HG02840 (cell line): ENCODE data around the gene VPS26C.
A peak's percentile ranks its signal among the peaks of the same experiment; 100 is the strongest.

ENCODE experiments used
- ATAC-seq: cut with Tn5 transposase; IDR thresholded peaks from one replicate; pipeline ENCODE4 v1.9.1; 2021; ENCODE audit warnings: mild to moderate bottlenecking, moderate library complexity, moderate number of reproducible peaks; ENCODE audit not compliant: unreplicated experiment, low FRiP score

Gene VPS26C

DNA sequence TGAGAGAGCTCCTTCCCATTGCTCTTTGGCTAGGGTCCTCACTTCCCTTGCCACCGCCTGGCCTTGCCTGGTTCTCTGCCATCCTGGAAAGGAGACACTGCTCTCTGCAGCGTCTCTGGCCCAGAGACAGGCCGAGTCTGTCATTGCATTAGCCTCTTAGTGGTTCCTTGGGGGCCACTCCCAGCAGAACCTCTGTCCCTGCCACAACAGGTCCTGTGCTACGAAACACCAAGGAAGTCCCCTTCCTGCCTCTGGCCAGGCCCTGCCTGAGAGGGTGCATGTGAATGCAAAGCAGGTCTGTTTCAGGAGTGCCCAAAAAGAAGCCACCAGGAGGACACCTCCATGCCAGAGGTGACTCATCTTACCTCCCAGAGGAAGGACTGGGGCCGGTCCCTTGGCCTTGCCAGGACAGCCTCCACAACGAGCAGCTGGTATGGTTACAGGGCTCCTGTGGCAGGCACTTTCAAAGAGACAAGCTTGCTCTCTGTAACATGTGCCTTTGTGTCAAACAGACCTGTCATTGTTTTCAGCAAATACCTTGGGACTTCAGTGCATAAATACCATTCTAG is 59.6 kb downstream of the VPS26C start:
- peak; percentile 53 for ATAC-seq

- no peak for ATAC-seq
These were observed 60.6 kb downstream of the VPS26C start for GRCh38 chr21:37206496-37206895.

- no peak for ATAC-seq
These were observed 62.6 kb downstream of the VPS26C start for GRCh38 chr21:37204580-37204979.

GRCh38 chr21:37202221-37203110 is 64.7 kb downstream of the VPS26C start:
- no peak for ATAC-seq

DNA sequence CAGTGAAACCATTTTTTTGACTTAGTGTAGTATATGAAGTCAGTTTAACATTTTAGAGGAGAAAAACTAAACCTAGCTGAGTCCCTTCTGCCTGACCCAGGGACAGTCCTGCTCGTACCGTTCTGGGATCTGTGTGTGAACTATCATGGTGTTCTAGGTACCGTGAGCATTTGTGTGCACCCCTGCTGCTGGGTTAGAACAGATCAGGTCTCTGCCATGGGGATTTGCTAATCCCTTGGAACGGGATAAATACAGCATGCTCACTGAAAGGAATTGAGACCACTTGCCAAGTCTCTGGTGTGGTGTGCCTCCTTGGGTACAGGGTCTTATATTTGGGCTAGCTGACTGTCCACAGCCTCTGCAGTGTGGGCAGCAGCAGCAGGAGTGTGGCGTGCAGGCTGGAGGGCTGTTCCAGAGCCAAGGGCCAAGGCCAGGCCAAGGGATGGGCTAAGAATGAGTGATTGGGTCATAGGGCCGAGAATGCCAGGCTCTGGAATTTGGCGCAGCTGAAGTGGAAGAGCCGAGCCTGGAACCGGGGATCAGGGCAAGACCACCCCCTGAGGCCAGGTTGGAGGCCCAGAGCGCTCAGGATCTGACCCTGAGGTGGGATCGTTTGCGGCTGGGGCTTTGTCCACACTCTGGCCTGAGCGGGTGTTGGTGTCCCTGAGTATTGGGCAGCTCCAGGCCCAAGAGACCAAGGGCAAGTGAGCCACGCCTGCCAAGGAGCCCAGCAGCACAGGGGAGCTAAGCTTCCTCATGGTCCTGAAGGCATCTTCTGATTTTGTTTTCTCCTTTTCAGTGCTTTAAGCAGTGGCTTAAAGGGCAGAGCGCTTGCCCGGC is 66.3 kb downstream of the VPS26C start:
- ATAC-seq: no peak

- ATAC-seq: no peak
These were observed 67.8 kb downstream of the VPS26C start for GRCh38 chr21:37199057-37199924.

- no peak for ATAC-seq
These were observed 69.4 kb downstream of the VPS26C start for GRCh38 chr21:37197746-37198145.

DNA sequence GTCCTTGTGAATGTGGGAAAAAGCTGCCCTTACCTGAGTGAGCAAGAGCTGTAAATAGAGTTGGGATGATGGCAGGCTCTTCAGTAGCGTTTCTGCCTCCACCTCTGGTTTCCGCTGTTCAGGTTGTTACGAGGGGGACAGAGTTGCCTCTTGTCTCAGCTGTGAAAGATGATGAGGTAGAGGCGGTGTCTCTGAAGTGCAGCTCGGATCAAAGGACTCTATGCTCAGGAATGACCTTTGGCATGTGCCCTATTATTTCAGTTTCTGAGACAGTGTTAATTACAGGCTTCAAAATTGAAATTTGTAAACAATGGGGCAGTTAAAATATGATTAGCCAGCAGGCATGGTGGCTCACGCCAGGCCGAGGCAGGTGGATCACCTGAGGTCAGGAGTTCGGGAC is 70.3 kb downstream of the VPS26C start:
- ATAC-seq: no peak

DNA sequence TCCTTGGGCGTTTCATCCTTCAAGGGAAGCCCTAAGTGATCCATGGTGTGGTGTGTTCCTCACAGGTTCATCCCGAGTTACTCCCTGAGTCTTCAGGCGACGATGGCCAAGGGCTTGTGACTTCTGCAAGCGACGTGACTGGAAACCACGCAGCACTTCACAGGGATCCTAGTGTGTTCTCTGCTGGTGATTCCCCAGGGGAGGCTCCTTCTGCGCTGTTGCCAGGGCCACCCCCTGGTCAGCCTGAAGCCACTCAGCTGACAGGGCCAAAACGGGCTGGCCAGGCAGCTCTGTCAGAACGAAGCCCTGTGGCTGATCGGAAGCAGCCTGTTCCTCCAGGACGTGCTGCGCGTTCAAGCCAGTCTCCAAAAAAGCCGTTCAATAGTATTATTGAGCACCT is 71.5 kb downstream of the VPS26C start:
- no peak for ATAC-seq

GRCh38 chr21:37195059-37195458 is 72.1 kb downstream of the VPS26C start:
- no peak for ATAC-seq

DNA sequence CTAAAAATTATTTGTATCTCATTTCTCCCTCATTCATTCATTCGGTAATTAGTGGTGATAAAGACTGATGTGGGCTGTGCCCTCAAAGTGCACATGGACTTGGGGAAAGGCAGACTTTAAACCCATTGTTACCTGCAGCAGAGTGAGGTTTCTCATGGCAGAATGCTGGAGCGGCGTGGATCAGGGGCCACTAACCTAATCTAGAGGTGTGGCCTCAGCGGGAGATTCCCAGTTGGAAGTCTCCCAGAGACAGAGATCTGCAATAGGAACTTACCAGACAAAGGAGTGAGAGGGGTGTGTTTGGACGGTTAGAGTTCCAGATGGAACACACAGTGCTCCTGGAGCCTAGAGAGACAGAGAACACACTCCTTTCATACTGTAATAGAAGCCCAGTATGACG is 73.5 kb downstream of the VPS26C start:
- ATAC-seq: no peak

- ATAC-seq: no peak
These were observed 74.1 kb downstream of the VPS26C start for GRCh38 chr21:37193006-37193405.

DNA sequence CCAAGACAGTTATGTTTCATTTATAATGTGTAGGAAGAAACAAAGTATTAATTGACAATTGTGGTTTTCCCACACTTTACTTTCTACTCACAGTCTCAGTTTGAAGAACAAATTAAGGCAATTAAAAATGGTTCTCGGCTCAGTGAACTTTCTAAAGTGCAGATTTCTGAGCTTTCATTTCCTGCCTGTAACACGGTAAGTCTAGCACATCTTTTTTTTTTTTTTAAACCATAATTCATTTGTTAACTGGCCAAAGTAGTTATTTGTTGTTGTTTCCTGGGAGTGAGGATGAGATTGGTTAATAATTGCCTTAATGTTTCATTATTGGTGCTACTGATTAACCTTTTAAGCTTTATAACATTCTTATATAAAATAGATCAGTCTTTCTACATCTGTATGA is 75.1 kb downstream of the VPS26C start:
- ATAC-seq: no peak

DNA sequence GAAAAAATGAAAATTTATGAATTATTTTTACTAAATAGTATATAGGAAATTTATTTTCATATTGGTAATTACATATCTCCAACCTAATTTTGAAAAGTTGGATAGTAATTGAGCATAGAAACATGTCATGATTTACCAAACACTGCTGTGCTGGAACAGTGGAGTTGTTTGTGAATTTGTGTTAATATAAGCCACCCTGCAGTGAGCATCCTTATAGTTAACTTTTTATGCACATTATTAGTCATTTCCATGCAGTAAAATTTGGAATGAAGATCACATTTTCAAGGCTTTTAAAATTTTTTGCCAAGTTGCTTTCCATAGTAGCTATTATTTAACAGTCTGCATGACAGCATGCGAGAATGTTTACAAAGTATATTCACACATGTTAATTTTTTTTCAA is 78.3 kb downstream of the VPS26C start:
- ATAC-seq: no peak

DNA sequence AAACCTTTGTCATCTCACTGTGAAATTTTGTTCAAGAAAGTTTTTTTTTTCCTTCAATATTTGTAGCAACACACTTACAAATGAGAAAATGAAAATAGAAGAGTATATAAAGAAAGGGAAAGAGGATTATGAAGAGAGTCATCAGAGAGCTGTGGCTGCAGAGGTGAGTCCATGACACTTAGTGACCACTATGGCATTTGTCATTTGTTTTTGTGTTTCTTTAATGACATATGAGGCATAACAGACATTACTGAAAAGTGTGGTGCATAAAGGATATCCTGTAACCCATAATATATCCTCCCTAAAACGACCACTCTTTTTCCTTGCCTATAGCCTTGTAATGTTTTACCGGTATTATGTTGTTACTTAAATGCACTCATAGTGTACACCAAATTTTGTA is 80.2 kb downstream of the VPS26C start:
- no peak for ATAC-seq

DNA sequence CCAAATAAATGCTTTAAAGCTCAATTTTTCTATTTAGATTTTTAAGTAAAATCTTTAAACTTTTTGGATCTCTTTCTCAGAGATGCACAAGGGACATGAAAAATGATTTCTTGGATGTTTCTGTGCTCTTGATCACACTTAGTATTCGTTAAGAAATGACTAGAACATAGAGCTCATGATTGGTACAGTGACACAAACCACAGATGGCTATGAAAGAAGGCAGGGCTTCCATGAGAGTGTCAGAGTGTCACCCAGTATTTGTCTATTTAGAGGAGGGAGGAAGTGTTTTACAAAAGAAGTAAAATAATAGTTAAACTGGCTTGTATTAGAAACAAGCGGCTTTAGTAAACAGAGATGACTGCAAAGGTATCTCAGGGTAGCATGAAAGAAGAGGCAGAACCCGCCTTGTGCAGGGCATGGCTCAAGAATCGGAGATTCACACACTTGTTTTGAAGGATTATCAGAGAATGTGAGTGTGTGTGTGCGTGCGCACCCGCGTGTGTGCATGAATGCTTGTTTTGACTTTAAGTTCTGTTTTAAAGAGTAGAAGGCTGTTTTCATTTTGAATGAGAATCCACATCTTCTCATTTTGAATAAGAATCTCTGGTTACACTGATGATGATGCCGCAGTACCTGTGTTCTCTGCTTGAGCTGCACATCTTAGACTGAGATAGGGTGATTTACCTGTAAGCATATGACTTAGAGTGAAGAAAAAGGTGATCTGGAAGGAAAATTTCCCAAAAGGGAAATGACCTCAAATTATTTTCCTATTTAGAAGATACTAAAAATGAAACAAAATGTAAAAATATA is 82.1 kb downstream of the VPS26C start:
- ATAC-seq: no peak

GRCh38 chr21:37183749-37184148 is 83.4 kb downstream of the VPS26C start:
- no peak for ATAC-seq

GRCh38 chr21:37182222-37182621 is 84.9 kb downstream of the VPS26C start:
- ATAC-seq: no peak

DNA sequence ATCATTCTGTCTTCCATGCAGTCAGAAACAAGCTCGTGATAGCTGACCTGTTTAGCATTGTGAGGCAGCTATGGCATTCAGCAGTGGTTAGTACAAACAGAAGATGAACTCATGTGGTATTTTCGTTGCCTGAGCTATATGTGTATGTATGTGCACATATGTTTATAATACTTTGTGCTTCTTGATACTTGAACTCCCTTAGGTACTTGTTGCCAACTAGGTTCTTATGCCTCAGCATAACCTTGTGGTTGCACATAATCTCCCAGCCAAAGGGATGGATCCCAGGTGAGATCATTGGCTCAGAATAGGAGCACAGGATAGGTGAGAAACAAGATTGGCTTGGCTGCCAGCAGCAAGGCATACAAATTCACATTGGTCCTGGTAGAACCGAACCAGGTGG is 86.1 kb downstream of the VPS26C start:
- no peak for ATAC-seq

DNA sequence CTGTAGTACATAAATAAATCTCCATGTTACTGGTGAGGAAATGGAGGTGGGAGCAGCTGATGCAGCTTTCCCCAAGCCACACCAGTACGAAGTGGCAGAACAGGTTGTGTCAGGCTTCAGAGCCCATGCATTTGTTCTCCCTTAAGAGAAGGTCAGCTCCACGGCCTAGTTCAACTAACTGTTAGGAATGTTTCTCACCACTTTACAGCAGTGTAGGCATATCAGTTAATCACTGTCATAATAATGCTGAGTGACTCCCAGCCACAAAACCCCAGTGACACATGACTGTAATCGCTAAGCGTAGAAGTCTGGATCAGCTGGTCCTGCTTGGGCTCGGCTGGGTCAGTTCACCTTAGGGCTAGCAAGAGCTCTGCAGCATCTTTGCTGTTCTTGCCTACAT is 90.4 kb downstream of the VPS26C start:
- ATAC-seq: no peak
